ENCODE data around the gene SEC62. TPM values are rescaled to one million over a fixed set of nuclear protein-coding genes. Genes with fewer than 3 reads are reported as not detected.

The SEC62 gene
- 100 to 1,000 TPM; 146 to 147 TPM for total RNA-seq
- polyA plus RNA-seq (ENCODE audit: insufficient read length in 6 of 6) = 100 to 1,000 TPM; 148 to 155 (median 149) TPM
- long read RNA-seq, donor 1, full-length matches to known transcripts = 65 of 254 reads
- long read RNA-seq, donor 1, partial matches to known transcripts = 189 of 254 reads
- long read RNA-seq, donor 1, other reads (novel, unspliced or antisense) = 0 of 254 reads
- long read RNA-seq, donor 2, full-length matches to known transcripts = 53 of 185 reads
- long read RNA-seq, donor 2, partial matches to known transcripts = 132 of 185 reads
- long read RNA-seq, donor 2, other reads (novel, unspliced or antisense) = 0 of 185 reads
- long read RNA-seq, donor 3, full-length matches to known transcripts = 38 of 127 reads
- long read RNA-seq, donor 3, partial matches to known transcripts = 83 of 127 reads
- long read RNA-seq, donor 3, other reads (novel, unspliced or antisense) = 6 of 127 reads
- long read RNA-seq, donor 4, full-length matches to known transcripts = 6 of 185 reads
- long read RNA-seq, donor 4, partial matches to known transcripts = 175 of 185 reads
- long read RNA-seq, donor 4, other reads (novel, unspliced or antisense) = 4 of 185 reads
- long read RNA-seq, donor 5, full-length matches to known transcripts = 45 of 142 reads
- long read RNA-seq, donor 5, partial matches to known transcripts = 97 of 142 reads
- long read RNA-seq, donor 5, other reads (novel, unspliced or antisense) = 0 of 142 reads
- long read RNA-seq, donor 6, full-length matches to known transcripts = 30 of 136 reads
- long read RNA-seq, donor 6, partial matches to known transcripts = 106 of 136 reads
- long read RNA-seq, donor 6, other reads (novel, unspliced or antisense) = 0 of 136 reads
- long read RNA-seq, donor 7, full-length matches to known transcripts = 30 of 55 reads
- long read RNA-seq, donor 7, partial matches to known transcripts = 25 of 55 reads
- long read RNA-seq, donor 7, other reads (novel, unspliced or antisense) = 0 of 55 reads
- long read RNA-seq, donor 8, full-length matches to known transcripts = 58 of 139 reads
- long read RNA-seq, donor 8, partial matches to known transcripts = 81 of 139 reads
- long read RNA-seq, donor 8, other reads (novel, unspliced or antisense) = 0 of 139 reads
- long read RNA-seq, donor 9, partial matches to known transcripts = 0 of 1 reads
- long read RNA-seq, donor 9, other reads (novel, unspliced or antisense) = 0 of 1 reads
- long read RNA-seq, donor 10, partial matches to known transcripts = 170 of 175 reads
- long read RNA-seq, donor 10, other reads (novel, unspliced or antisense) = 3 of 175 reads
- long read RNA-seq, donor 11, full-length matches to known transcripts = 49 of 204 reads
- long read RNA-seq, donor 11, partial matches to known transcripts = 155 of 204 reads
- long read RNA-seq, donor 11, other reads (novel, unspliced or antisense) = 0 of 204 reads
- long read RNA-seq, donor 12, full-length matches to known transcripts = 48 of 125 reads
- long read RNA-seq, donor 12, partial matches to known transcripts = 77 of 125 reads
- long read RNA-seq, donor 12, other reads (novel, unspliced or antisense) = 0 of 125 reads

DNA sequence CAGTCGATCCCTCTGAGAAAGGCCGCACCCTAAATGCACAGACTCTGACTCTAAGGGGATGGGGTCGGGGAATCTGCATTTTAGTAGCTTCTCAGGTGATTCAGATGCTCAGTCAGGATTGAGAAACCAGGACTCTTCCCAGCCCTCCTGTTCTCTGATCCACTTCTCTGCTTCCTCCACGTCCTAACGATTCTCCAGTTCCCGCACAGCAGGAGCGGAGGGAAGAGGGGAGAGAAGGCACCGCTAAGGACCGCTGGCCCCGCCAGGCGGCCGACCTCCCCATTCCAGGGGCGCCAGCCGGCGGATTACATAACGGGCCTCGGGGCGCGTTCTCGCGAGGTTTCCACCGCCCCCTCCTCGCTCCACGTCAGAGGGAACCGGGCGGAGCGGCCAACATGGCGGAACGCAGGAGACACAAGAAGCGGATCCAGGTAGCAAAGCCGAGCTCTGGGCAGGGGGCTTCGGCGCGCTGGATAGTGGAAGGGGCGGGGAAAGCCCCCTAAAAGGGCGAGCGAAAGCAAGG lies at the start of gene SEC62:
Gene SEC62, plus strand, starts transcription at position 380 of the 523 bp plus-strand sequence. Its CDS starts 16 bp downstream, at position 396.
- TF ChIP-seq CTCF (IDR thresholded peaks at IDR 0.05) = peak; percentile 20 to 38
- intact Hi-C loops (cut with DNase I) = no loop called here
- Histone ChIP-seq H3K9me3 (no peaks in the 10 kb centered on the region), H3K36me3 (no peaks in the 10 kb centered on the region), H3K27ac (peak within 1 kb of the TSS; percentile 96 to 97), H3K4me3 (peak within 1 kb of the TSS; percentile 65 to 79), H3K4me1 (peaks cover 11 to 45% of the 10 kb centered on the region in 2 donors), H3K27me3 (no peaks in the 10 kb centered on the region)
- peak; percentile 95 to 99 (median 96) for DNase-seq
- ATAC-seq = peak; percentile 97

DNA sequence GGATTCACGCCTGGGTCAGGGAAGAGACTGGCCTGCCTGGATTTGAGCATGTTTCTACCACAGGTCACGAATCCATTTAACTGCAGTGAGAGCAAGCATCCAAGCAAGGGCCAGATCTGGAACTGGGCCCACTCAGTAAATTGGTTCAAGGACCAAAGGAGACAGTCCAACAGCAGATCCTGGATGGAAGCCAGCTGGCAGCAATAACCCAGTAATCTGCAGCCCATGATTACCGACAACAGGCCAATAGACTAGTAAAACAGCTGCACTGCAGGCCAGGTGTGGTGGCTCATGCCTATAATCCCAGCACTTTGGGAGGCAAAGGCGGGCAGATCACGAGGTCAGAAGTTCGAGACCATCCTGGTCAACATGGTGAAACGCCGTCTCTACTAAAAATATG lies 43.4 kb upstream of the SEC62 start:
- no peaks in the 10 kb centered on the region for H3K27me3 ChIP-seq
- no peaks in the 10 kb centered on the region for H3K36me3 ChIP-seq
- H3K27ac ChIP-seq = no peak overlapping the region
- DNase-seq (peak in 2 of 4 donors; percentile 35 to 72), ATAC-seq (no peak)
- H3K4me1 ChIP-seq = no peaks in the 10 kb centered on the region
- no peak overlapping the region for H3K4me3 ChIP-seq
- no peaks in the 10 kb centered on the region for H3K9me3 ChIP-seq
- intact Hi-C loops (cut with DNase I) = no loop called here
- no peak for TF ChIP-seq CTCF (IDR thresholded peaks at IDR 0.05)

- TF ChIP-seq CTCF (IDR thresholded peaks at IDR 0.05) = no peak
- DNase-seq (no peak), ATAC-seq (no peak)
- Histone ChIP-seq H3K27me3 (no peaks in the 10 kb centered on the region), H3K9me3 (no peaks in the 10 kb centered on the region), H3K4me1 (no peaks in the 10 kb centered on the region), H3K36me3 (no peaks in the 10 kb centered on the region), H3K27ac (no peak overlapping the region), H3K4me3 (no peak overlapping the region)
- intact Hi-C loops (cut with DNase I) = no loop called here
Measured at GRCh38 chr3:169923831-169924230, 42.8 kb upstream of the SEC62 start.

DNA sequence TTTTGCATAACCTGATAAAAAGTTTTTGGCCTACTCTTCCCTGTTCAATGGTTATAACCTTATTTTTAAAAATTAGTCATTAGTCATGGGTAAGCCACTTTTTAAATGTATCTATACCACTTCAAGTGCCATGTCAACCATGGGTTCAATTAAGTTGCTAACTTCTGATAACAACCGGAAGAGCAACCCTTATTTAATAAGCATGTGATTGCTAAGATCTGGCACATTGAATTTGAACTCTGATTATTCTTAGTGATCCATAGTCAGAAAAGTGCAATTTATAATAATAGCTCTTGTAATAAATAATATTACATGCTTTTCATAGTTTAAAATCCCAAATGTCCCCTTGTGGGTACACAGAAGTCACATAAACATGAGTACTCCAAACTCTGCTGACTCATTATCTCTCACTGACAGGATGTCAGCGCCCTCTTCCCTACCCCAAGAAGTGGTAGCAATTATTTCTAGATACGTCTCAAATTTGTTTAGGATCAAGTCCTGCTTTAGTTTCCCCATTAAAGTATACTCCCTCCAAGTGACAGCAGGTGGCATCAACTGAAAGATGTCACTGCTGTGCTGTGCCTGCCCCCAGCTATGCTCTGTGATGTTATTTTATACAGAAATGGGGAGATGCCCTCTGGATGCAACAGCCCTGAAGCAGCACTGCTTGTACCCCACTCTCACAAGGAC lies 36.6 kb upstream of the SEC62 start:
- H3K27ac ChIP-seq = no peak overlapping the region
- intact Hi-C loops (cut with DNase I) = no loop called here
- no peak overlapping the region for H3K4me3 ChIP-seq
- H3K27me3 ChIP-seq = no peaks in the 10 kb centered on the region
- no peaks in the 10 kb centered on the region for H3K4me1 ChIP-seq
- no peaks in the 10 kb centered on the region for H3K36me3 ChIP-seq
- DNase-seq = no peak
- TF ChIP-seq CTCF (IDR thresholded peaks at IDR 0.05) = no peak
- no peaks in the 10 kb centered on the region for H3K9me3 ChIP-seq
- ATAC-seq = no peak

Data from left lung (tissue), 14 donors.